HEK293T (cell line): Measurements from ENCODE around the gene ESD.

Source experiments
- ARNT ChIP-seq: fragments of 450-650 bp; IDR thresholded peaks from 2 replicates; pipeline ENCODE4 v1.6.1; 2017; ENCODE audit warnings: mild to moderate bottlenecking
- BHLHE40 ChIP-seq: fragments of 450-650 bp; IDR thresholded peaks from 2 replicates; pipeline ENCODE4 v1.6.1; 2016; ENCODE audit warnings: mild to moderate bottlenecking, moderate library complexity, borderline replicate concordance
- CTBP1 ChIP-seq: fragments of 450-650 bp; IDR thresholded peaks from 2 replicates; pipeline ENCODE4 v1.6.1; 2016; ENCODE audit warnings: borderline replicate concordance
- ELF4 ChIP-seq: fragments of 450-650 bp; IDR thresholded peaks from 2 replicates; pipeline ENCODE4 v1.6.1; 2017; ENCODE audit warnings: antibody characterized with exemption
- FOXA1 ChIP-seq: fragments of 450-650 bp; IDR thresholded peaks from 2 replicates; pipeline ENCODE4 v1.6.1; 2016; ENCODE audit warnings: mild to moderate bottlenecking
- FOXM1 ChIP-seq: fragments of 450-650 bp; IDR thresholded peaks from 2 replicates; pipeline ENCODE4 v1.6.1; 2017; ENCODE audit warnings: mild to moderate bottlenecking, borderline replicate concordance
- HDGF ChIP-seq: fragments of 450-650 bp; IDR thresholded peaks from 2 replicates; pipeline ENCODE4 v1.6.1; 2017; ENCODE audit warnings: antibody characterized with exemption, borderline replicate concordance
- L3MBTL2 ChIP-seq: fragments of 450-650 bp; conservative IDR thresholded peaks from 2 replicates; pipeline ENCODE4 v1.6.1; 2016; ENCODE audit warnings: mild to moderate bottlenecking
- NFRKB ChIP-seq: fragments of 450-650 bp; IDR thresholded peaks from 2 replicates; pipeline ENCODE4 v1.6.1; 2016; ENCODE audit warnings: mild to moderate bottlenecking, moderate library complexity
- SP1 ChIP-seq: fragments of 450-650 bp; IDR thresholded peaks from 2 replicates; pipeline ENCODE4 v1.6.1; 2017
- SUZ12 ChIP-seq: fragments of 450-650 bp; IDR thresholded peaks from 2 replicates; pipeline ENCODE4 v1.6.1; 2016; ENCODE audit warnings: mild to moderate bottlenecking
- TARDBP ChIP-seq: fragments of 450-650 bp; IDR thresholded peaks from 2 replicates; pipeline ENCODE4 v1.6.1; 2016
- ZNF384 ChIP-seq: fragments of 450-650 bp; IDR thresholded peaks from 2 replicates; pipeline ENCODE4 v1.6.1; 2016
- TF ChIP-seq, protein P1 (sequence below): fragments of 450-650 bp; IDR thresholded peaks from 2 replicates; pipeline ENCODE4 v1.6.1; 2016

DNA sequence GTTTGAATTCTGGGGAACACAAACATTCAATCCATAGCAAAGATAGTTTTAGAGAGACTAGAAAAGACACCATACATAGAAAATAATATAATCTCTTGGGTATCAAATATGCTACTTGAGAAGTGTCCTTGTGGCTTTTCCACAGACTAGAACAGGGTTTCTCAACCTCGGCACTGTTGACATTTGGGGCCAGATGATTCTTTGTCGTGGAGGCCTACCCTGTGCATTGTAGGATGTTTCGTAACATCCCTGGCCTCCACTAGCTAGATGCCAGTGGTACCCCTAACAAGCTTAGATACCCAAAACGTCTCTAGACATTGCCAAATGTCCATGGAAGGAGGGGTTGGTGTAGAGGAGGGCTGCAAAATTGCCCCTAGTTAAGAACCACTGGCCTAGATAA, 2.2 kb upstream of the ESD start:
- TF ChIP-seq NFRKB (no peak), L3MBTL2 (no peak), FOXA1 (no peak), HDGF (no peak), TARDBP (no peak), FOXM1 (no peak), ARNT (no peak), SUZ12 (no peak), ZNF384 (no peak), CTBP1 (no peak), SP1 (no peak), ELF4 (no peak), BHLHE40 (no peak)
- TF ChIP-seq, protein P1, sequence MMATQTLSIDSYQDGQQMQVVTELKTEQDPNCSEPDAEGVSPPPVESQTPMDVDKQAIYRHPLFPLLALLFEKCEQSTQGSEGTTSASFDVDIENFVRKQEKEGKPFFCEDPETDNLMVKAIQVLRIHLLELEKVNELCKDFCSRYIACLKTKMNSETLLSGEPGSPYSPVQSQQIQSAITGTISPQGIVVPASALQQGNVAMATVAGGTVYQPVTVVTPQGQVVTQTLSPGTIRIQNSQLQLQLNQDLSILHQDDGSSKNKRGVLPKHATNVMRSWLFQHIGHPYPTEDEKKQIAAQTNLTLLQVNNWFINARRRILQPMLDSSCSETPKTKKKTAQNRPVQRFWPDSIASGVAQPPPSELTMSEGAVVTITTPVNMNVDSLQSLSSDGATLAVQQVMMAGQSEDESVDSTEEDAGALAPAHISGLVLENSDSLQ = no peak
